Tibial nerve (tissue), 4 donors: ENCODE results near the gene PIEZO1.

Source experiments
- CTCF ChIP-seq, 5 experiments: fragments of 200-600 bp in 3 of 5; fragments of 450-650 bp in 2 of 5; sonication (generic) in 3 of 5; IDR thresholded peaks; one replicate each; pipeline ENCODE4 v1.5.1; 2016 to 2019; ENCODE audit warnings: antibody characterized with exemption in 5 of 5, mild to moderate bottlenecking in 3 of 5, moderate library complexity in 2 of 5
- EP300 ChIP-seq, 2 donors: sonication (generic); formaldehyde crosslinking; IDR thresholded peaks; one replicate each; pipeline ENCODE4 v1.6.1; 2017; ENCODE audit warnings: antibody characterized with exemption in 2 of 2, mild to moderate bottlenecking in 1 of 2
- POLR2A ChIP-seq, 2 donors: fragments of 450-650 bp; IDR thresholded peaks; one replicate each; pipeline ENCODE4 v1.6.1; 2017; ENCODE audit warnings: antibody characterized with exemption in 2 of 2, mild to moderate bottlenecking in 2 of 2, moderate library complexity in 2 of 2

DNA sequence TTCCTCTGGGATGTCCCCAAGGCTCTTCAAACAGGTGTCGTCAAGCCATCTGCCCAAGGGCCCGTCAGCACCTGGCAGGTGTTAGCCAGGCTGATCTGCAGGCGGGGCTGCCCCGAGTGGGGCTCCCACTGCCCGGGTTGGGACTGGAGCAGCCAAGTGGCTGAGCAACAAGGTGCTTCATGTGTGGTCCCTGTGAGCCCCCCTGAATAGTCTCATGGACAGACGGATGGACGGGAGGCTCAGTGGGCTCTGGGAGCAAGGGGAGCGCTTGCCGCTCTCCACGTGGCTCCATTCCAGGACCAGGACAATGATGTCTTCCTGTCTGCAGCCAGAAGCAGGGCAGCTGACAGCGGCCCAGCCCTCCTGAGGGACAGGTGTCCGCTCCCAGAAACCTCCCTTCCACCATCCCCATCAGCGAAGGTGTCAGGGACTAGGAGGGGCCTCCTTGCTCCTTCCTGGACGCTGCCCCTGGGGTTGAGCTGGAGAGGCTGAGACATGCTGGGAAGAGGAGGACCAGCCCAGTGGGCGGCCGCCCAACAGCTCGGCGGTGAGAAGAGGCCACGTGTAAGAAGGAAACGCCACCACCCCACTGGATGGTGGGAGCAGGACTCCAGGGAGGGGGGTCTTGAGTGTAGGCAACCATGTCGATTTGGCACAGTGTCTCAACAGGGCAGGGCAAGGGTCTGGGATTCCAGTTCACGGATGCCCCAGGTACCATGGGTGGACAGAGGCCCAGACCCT, 108.3 kb downstream of the PIEZO1 start:
- TF ChIP-seq POLR2A (IDR thresholded peaks at IDR 0.05) (no peak), CTCF (IDR thresholded peaks at IDR 0.05) (no peak), EP300 (IDR thresholded peaks at IDR 0.05) (no peak)
